Heart right ventricle (tissue), 16 donors: ENCODE data around the gene PTCH2. TPM values are rescaled to one million over a fixed set of nuclear protein-coding genes. Genes with fewer than 3 reads are reported as not detected.
"Not testable (repeated sequence)": the region's sequence is repeated elsewhere in the genome, so short reads cannot be mapped to it uniquely, and the experiment has no call there.

Source experiments
- ATAC-seq, 8 donors: fragments of 200-7000 bp; cut with Tn5 transposase; one replicate each; pipeline ENCODE4 v1.9.1; 2020; ENCODE audit warnings: mild to moderate bottlenecking in 8 of 8, moderate library complexity in 8 of 8, moderate number of reproducible peaks in 1 of 8
- DNase-seq, 2 donors: peaks; one replicate each; pipeline ENCODE4 v3.0.0-alpha.2; 2020
- H3K27ac ChIP-seq, 10 donors: fragments of 200-600 bp; sonication (generic) in 2 of 10; one replicate each; pipeline versions ENCODE4 v1.5.0 to v1.8.0; 2020 to 2022; ENCODE audit warnings: mild to moderate bottlenecking in 3 of 10
- H3K27me3 ChIP-seq, 7 donors: fragments of 200-600 bp; one replicate each; pipeline ENCODE4 v1.8.0; 2021 to 2022; ENCODE audit warnings: mild to moderate bottlenecking in 2 of 7
- H3K36me3 ChIP-seq, 9 donors: fragments of 200-600 bp; sonication (generic) in 1 of 9; one replicate each; pipeline versions ENCODE4 v1.5.0 to v1.8.0; 2020 to 2022; ENCODE audit warnings: mild to moderate bottlenecking in 2 of 9
- H3K4me1 ChIP-seq, 9 donors: fragments of 200-600 bp; sonication (generic) in 1 of 9; one replicate each; pipeline versions ENCODE4 v1.5.0 to v1.8.0; 2020 to 2022; ENCODE audit warnings: mild to moderate bottlenecking in 4 of 9
- H3K4me3 ChIP-seq, 10 donors: fragments of 200-600 bp; sonication (generic) in 2 of 10; one replicate each; pipeline versions ENCODE4 v1.5.0 to v1.8.0; 2020 to 2022; ENCODE audit warnings: mild to moderate bottlenecking in 7 of 10, moderate library complexity in 2 of 10
- H3K9me3 ChIP-seq, 11 donors: fragments of 200-600 bp in 10 of 11; sonication (generic) in 2 of 11; one replicate each; pipeline versions ENCODE4 v1.5.0 to v1.8.0; 2013 to 2022; ENCODE audit warnings: mild to moderate bottlenecking in 2 of 11, control low read depth in 1 of 11, moderate library complexity in 1 of 11
- WGBS, 2 donors: extraction: QIAGEN DNeasy Blood & Tissue Kit; methylation state at CpG; one replicate each; pipeline ENCODE4 v1.1.7; 2013; ENCODE audit warnings: inconsistent platforms in 1 of 2; 5-methylcytosine and 5-hydroxymethylcytosine counted together
- intact Hi-C, 10 donors: fragments of 100-400 bp; cut with DNase I; formaldehyde crosslinking; loops; one replicate each; pipeline versions ENCODE4 v1.11.1 to v1.14.2; 2022
- polyA plus RNA-seq, 2 donors: library from polyadenylated mRNA; stranded (reverse); fragments of 200-250 nt; gene quantifications; one replicate each; pipeline ENCODE4 v1.2.3, GENCODE V29; 2013
- total RNA-seq, 10 donors: library from RNA; stranded (reverse); fragmentation: NEBNext Ultra II Directional in 3 of 10; extraction: Animal tissue kit (Norgen Biotek cat#: 25700) in 3 of 10; gene quantifications; one replicate each; pipeline versions ENCODE4 v1.2.1 to v1.2.4, GENCODE V29; 2021 to 2023
- TF ChIP-seq, protein P1 (sequence below), 9 donors: fragments of 200-600 bp; sonication (generic) in 2 of 9; IDR thresholded peaks; one replicate each; pipeline versions ENCODE4 v1.5.0 to v1.8.0; 2021 to 2022; ENCODE audit warnings: antibody characterized with exemption in 9 of 9, mild to moderate bottlenecking in 5 of 9, moderate library complexity in 1 of 9
- donor health status: Arrhythmogenic right ventricular cardiomyopathy.
- donor health status: ischemic (EF 13 %, LVEDD 7.1; RV severe dilation, severe dysfunction).
- donor health status: healthy with polysubstance abuse.
- donor health status: DM: no; HTN: yes; CAD: no.
- donor health status: DM: no; HTN: no; CAD: no.
- donor health status: ischemic (EF 25% LVEDD 6.9; RV normal size, moderate dysfunction).
- donor health status: ischemic (EF 25% LVEDD 5.7; RV mildly dilated, moderate dysfunction).
- donor health status: healthy.
- donor health status: DM: yes; HTN: yes; CAD: no.
- donor health status: Ischemic cardiomyopathy.
- donor health status: ischemic (EF 35%, LVEDD 5.7; RV mildly dilated, moderate dysfunction).
- donor health status: nonischemic (EF 11% LVEDD 7.7; RV severe dilation, severe dysfunction).
- donor health status: DM: yes; HTN: yes; CAD: no.
- donor health status: PGD.
- donor health status: ischemic (EF 29% LVEDD 5.4; RV normal size, mild dysfunction).
- donor health status: nonischemic (EF 23%, LVEDD 6.1; RV moderate dilation, normal function).

PTCH2 gene
- total and polyA plus RNA-seq, 12 donors = 0.25 to 1.1 (median 0.44) TPM

DNA sequence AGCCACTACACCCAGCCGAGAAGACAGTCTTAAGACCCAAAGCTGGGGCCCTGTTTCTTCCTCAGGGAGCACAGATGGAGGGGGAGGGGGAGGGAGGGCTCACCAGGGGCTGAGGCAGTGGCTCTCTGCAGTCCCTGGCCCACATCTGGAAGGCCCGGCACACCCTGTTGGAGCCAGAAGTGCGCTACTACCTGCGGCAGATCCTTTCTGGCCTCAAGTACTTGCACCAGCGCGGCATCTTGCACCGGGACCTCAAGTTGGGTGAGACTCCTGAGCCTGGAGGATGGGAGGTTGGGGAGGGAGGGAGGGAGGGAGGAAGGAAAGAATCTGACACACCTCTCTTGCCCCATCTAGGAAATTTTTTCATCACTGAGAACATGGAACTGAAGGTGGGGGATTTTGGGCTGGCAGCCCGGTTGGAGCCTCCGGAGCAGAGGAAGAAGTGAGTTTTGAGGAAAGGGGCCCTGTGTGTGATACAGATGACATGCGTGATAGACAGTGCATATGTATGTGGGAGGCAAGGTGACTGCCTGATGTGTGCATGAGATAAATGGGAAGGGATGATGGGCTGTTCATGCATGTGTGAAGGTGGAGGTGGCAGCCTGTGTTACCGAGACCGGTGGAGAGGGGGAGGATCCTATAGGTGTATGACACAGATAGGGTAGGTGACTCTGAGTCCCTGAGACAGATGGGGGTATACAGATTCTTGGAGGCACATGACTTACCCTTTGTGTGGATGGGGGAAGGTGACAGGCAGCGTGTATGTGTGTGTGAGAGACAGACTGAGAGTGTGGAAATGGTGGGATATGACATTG is 41.4 kb downstream of the PTCH2 start:
- WGBS, 2 donors = 42 to 60% methylated on average over 13 of the region's 13 CpGs
- intact Hi-C loops = loop anchor here in 1 of 10 donors (2.0 to 5.0 kb wide), 2 partner anchors 17 to 36 kb away; no protein-coding TSS in a partner anchor

DNA sequence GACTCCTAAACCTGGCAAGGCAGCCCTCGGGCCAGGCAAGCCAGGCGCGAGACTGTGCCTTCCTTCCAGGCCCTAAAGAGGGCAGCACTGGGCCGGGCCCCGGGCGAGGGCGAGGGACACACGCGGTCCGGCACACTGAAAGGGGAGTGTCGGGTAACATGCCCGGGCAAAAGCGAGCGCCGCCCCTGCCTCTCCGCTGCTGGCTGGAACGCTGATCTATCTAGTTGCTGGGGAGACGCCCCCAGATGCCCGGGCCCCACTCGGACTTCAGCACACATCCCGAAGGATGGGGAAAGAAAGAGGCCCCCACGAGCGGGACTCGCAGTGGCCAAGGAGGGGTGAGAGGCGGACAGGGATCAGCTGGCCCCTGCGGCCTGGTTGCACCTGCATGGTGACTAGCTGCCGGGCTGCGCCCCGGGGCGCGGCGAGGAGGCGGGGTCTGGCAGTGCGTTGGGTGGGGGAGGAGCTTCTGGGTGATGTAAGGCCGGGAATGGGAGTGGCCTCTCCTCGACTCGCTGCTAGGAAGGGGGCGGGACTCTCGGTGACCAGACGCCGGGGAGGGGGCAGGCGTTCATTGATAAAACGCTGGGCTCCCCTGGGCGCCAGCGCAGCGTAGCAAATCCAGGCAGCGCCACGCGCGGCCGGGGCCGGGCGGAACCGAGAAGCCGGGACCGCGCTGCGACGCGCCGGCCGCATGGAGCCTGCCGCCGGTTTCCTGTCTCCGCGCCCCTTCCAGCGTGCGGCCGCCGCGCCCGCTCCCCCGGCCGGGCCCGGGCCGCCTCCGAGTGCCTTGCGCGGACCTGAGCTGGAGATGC is 43.1 kb downstream of the PTCH2 start, which contains the start of gene PLK3:
PLK3 (plus strand) TSS at position 608 of the 815 bp plus-strand sequence; CDS start at position 695, 87 bp downstream.
- WGBS, 2 donors = 0% methylated on average over 68 to 79 of the region's 79 CpGs
- Histone ChIP-seq H3K4me3 (peak within 1 kb of the TSS; percentile 64 to 98 (median 92)), H3K36me3 (peaks cover 0 to 29% (median 21%) of the 10 kb centered on the region in 9 donors), H3K9me3 (no peaks in the 10 kb centered on the region), H3K27me3 (no peaks in the 10 kb centered on the region), H3K4me1 (peaks cover 11 to 48% (median 41%) of the 10 kb centered on the region in 9 donors), H3K27ac (peak within 1 kb of the TSS; percentile 85 to 100 (median 96))
- TF ChIP-seq, protein P1, sequence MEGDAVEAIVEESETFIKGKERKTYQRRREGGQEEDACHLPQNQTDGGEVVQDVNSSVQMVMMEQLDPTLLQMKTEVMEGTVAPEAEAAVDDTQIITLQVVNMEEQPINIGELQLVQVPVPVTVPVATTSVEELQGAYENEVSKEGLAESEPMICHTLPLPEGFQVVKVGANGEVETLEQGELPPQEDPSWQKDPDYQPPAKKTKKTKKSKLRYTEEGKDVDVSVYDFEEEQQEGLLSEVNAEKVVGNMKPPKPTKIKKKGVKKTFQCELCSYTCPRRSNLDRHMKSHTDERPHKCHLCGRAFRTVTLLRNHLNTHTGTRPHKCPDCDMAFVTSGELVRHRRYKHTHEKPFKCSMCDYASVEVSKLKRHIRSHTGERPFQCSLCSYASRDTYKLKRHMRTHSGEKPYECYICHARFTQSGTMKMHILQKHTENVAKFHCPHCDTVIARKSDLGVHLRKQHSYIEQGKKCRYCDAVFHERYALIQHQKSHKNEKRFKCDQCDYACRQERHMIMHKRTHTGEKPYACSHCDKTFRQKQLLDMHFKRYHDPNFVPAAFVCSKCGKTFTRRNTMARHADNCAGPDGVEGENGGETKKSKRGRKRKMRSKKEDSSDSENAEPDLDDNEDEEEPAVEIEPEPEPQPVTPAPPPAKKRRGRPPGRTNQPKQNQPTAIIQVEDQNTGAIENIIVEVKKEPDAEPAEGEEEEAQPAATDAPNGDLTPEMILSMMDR (IDR thresholded peaks at IDR 0.05) = peak; percentile 92 to 98 (median 96)
- intact Hi-C loops = loop anchor here in 5 of 10 donors (2.0 to 10.0 kb wide), 8 partner anchors 19 to 505 kb away; partner anchors contain the start of genes HECTD3 (in 3 of the 5) and UROD (in 3 of the 5)
- ATAC-seq = peak; percentile 95 to 98 (median 96)
- peak; percentile 96 to 99 for DNase-seq

More for the DNA sequence above, 41.4 kb downstream of the PTCH2 start:
- ATAC-seq = no peak
- Histone ChIP-seq H3K27ac (peak overlapping the region in 9 of 10 donors; percentile 12 to 100 (median 97)), H3K4me3 (peak overlapping the region; percentile 32 to 98 (median 88)), H3K9me3 (no peaks in the 10 kb centered on the region), H3K27me3 (no peaks in the 10 kb centered on the region), H3K36me3 (peaks cover 0 to 46% (median 23%) of the 10 kb centered on the region in 9 donors), H3K4me1 (peaks cover 20 to 66% (median 58%) of the 10 kb centered on the region in 9 donors)
- DNase-seq = no peak
- TF ChIP-seq, protein P1 (IDR thresholded peaks at IDR 0.05) = no peak

DNA sequence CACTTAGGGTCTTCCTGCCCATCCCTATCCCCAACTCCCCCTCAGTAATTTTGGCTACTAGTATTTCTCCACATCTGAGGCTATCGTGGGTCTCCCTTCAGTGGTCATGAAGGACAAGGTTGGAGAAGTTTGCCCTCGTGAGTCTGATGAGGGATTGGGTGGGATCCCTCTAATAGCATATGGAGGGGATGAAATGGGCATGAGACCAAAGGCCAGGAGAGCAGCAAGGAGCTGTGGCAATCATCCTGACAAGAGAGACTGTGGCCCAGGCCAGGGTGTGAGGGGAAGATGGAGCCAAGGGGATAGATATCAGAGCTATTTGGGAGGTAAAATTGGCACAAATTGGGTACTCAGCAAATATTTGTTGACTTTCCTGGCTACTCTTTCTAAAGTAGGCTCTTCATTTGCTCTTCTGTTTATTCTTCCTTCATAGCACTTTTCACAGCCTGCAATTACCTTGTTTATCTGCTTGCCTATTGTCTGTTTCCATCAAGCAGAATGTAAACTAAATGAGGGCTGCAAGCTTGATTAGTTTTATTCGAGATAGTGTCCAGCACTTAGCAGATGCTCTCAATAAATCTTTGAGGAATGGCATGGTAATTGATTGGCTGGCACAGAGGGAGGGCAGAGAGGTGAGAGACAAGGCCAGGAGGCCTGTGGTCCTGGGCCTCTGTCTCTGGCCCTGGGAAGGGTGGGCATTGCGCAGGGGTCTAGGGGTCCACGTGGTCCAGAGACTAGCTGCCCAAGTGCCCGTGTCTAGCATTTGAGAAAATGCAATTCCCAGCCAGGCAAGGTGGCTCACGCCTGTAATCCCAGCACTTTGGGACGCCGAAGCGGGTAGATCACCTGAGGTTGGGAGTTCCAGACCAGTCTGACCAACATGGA is 44.3 kb downstream of the PTCH2 start:
- 88 to 90% methylated on average over 10 of the region's 10 CpGs for WGBS, 2 donors
- Histone ChIP-seq H3K9me3 (no peaks in the 10 kb centered on the region), H3K4me3 (no peak overlapping the region), H3K27me3 (no peaks in the 10 kb centered on the region), H3K4me1 (peaks cover 11 to 38% (median 30%) of the 10 kb centered on the region in 9 donors), H3K36me3 (peaks cover 0 to 17% (median 12%) of the 10 kb centered on the region in 9 donors), H3K27ac (peak overlapping the region in 8 of 10 donors; percentile 90 to 100 (median 96))
- DNase-seq (no peak), ATAC-seq (no peak)
- TF ChIP-seq, protein P1 (IDR thresholded peaks at IDR 0.05) = no peak
- intact Hi-C loops = loop anchor here in 5 of 10 donors (2.0 to 10.0 kb wide), 6 partner anchors 22 to 506 kb away; partner anchors contain the start of genes HECTD3 (in 3 of the 5) and UROD (in 3 of the 5)

DNA sequence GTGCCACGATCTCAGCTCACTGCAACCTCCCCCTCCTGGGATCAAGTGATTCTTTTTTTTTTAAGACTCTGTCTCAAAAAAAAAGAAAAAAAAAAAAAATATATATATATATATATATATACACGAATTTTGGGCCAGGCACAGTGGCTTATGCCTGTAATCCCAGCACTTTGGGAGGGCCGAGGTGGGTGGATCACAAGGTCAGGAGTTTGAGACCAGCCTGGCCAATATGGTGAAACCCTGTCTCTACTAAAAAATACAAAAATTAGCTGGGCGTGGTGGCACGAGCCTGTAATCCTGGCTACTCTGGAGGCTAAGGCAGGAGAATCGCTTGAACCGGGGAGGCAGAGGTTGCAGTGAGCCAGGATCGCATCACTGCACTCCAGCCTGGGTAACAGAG is 45.2 kb downstream of the PTCH2 start:
- 82 to 88% methylated on average over 8 of the region's 8 CpGs for WGBS, 2 donors
- intact Hi-C loops = loop anchor here in 5 of 10 donors (2.0 to 10.0 kb wide), 6 partner anchors 23 to 507 kb away; partner anchors contain the start of genes HECTD3 (in 3 of the 5) and UROD (in 3 of the 5)
- not testable (repeated sequence) for H3K9me3 ChIP-seq, H3K4me3 ChIP-seq, ATAC-seq, H3K36me3 ChIP-seq, H3K27ac ChIP-seq, DNase-seq, H3K27me3 ChIP-seq
- peaks cover 9 to 30% (median 21%) of the 10 kb centered on the region in 9 donors for H3K4me1 ChIP-seq
